Activated naive CD4-positive, alpha-beta T cell treated with anti-CD3 and anti-CD28 coated beads, Interleukin-2, amount 10 ng/mL, durations not matched to agents 7 days and 5 days (primary cell): ENCODE results near the gene FNDC3B.

ENCODE experiments used
- CTCF ChIA-PET: fragments of 350-600 bp; sonication (Branson Sonifier 250); formaldehyde crosslinking; loops from one replicate; lab custom pipeline; 2021; ENCODE audit warnings: antibody characterized with exemption; lab: Charles Lee
- DNase-seq: peaks from one replicate; pipeline ENCODE4 v3.0.0-alpha.2; 2020
- H3K27ac Mint-ChIP-seq: one replicate; pipeline ENCODE4 v1.8.0; 2021; ENCODE audit warnings: mild to moderate bottlenecking, moderate library complexity, mixed read lengths
- H3K27me3 Mint-ChIP-seq: one replicate; pipeline ENCODE4 v1.8.0; 2021; ENCODE audit warnings: mild to moderate bottlenecking, mixed read lengths
- H3K36me3 Mint-ChIP-seq: one replicate; pipeline ENCODE4 v1.8.0; 2021; ENCODE audit warnings: mixed read lengths
- H3K4me1 Mint-ChIP-seq: one replicate; pipeline ENCODE4 v1.8.0; 2021; ENCODE audit warnings: mixed read lengths
- H3K4me3 Mint-ChIP-seq: one replicate; pipeline ENCODE4 v1.8.0; 2021; ENCODE audit warnings: mild to moderate bottlenecking, moderate library complexity, mixed read lengths
- H3K9me3 Mint-ChIP-seq: one replicate; pipeline ENCODE4 v1.8.0; 2021; ENCODE audit warnings: mixed read lengths

FNDC3B gene

GRCh38 chr3:172341482-172342059 lies 302.2 kb downstream of the FNDC3B start:
- DNase-seq: peak; percentile 23
- H3K36me3 Mint-ChIP-seq: no peaks in the 10 kb centered on the region
- H3K27me3 Mint-ChIP-seq: no peaks in the 10 kb centered on the region
- no peaks in the 10 kb centered on the region for H3K9me3 Mint-ChIP-seq
- no peak overlapping the region for H3K27ac Mint-ChIP-seq
- CTCF ChIA-PET: interaction anchor here (0.6 to 6.7 kb wide), 31 partner anchors 9 to 1327 kb away, joined by 3 to 56 read pairs (median 3); no protein-coding TSS in a partner anchor
- H3K4me1 Mint-ChIP-seq: no peaks in the 10 kb centered on the region
- H3K4me3 Mint-ChIP-seq: no peak overlapping the region

GRCh38 chr3:172342097-172342659 lies 302.8 kb downstream of the FNDC3B start:
- H3K36me3 Mint-ChIP-seq: no peaks in the 10 kb centered on the region
- H3K9me3 Mint-ChIP-seq: no peaks in the 10 kb centered on the region
- DNase-seq: no peak
- no peaks in the 10 kb centered on the region for H3K4me1 Mint-ChIP-seq
- no peak overlapping the region for H3K4me3 Mint-ChIP-seq
- CTCF ChIA-PET: interaction anchor here (0.6 to 6.7 kb wide), 28 partner anchors 8 to 1328 kb away, joined by 3 to 56 read pairs (median 3); no protein-coding TSS in a partner anchor
- H3K27me3 Mint-ChIP-seq: no peaks in the 10 kb centered on the region
- no peak overlapping the region for H3K27ac Mint-ChIP-seq

- no peaks in the 10 kb centered on the region for H3K4me1 Mint-ChIP-seq
- H3K36me3 Mint-ChIP-seq: no peaks in the 10 kb centered on the region
- DNase-seq: no peak
- no peak overlapping the region for H3K4me3 Mint-ChIP-seq
- H3K27ac Mint-ChIP-seq: no peak overlapping the region
- no peaks in the 10 kb centered on the region for H3K9me3 Mint-ChIP-seq
- no peaks in the 10 kb centered on the region for H3K27me3 Mint-ChIP-seq
- CTCF ChIA-PET: interaction anchor here (0.7 to 6.7 kb wide), 7 partner anchors 14 to 654 kb away, joined by 3 to 56 read pairs (median 3); no protein-coding TSS in a partner anchor
These were observed 303.7 kb downstream of the FNDC3B start for GRCh38 chr3:172343117-172343516.

GRCh38 chr3:172343979-172344378 lies 304.6 kb downstream of the FNDC3B start:
- Mint-ChIP-seq H3K27ac (no peak overlapping the region), H3K27me3 (no peaks in the 10 kb centered on the region), H3K4me3 (no peak overlapping the region), H3K4me1 (no peaks in the 10 kb centered on the region), H3K9me3 (no peaks in the 10 kb centered on the region), H3K36me3 (no peaks in the 10 kb centered on the region)
- DNase-seq: no peak
- CTCF ChIA-PET: interaction anchor here (0.6 kb wide), 1 partner anchor 12 kb away, joined by 3 read pairs; no protein-coding TSS in a partner anchor

GRCh38 chr3:172346161-172346560 lies 306.8 kb downstream of the FNDC3B start:
- Mint-ChIP-seq H3K4me3 (no peak overlapping the region), H3K9me3 (no peaks in the 10 kb centered on the region), H3K4me1 (peaks cover 3% of the 10 kb centered on the region), H3K36me3 (no peaks in the 10 kb centered on the region), H3K27ac (no peak overlapping the region), H3K27me3 (no peaks in the 10 kb centered on the region)
- no peak for DNase-seq
- CTCF ChIA-PET: interaction anchor here (0.6 kb wide), 1 partner anchor 11 kb away, joined by 4 read pairs; no protein-coding TSS in a partner anchor

GRCh38 chr3:172347895-172348679 lies 308.7 kb downstream of the FNDC3B start:
- CTCF ChIA-PET: no interaction called here
- no peak overlapping the region for H3K4me3 Mint-ChIP-seq

GRCh38 chr3:172351895-172352466 lies 312.6 kb downstream of the FNDC3B start:
- Mint-ChIP-seq H3K27ac (no peak overlapping the region), H3K9me3 (no peaks in the 10 kb centered on the region), H3K27me3 (no peaks in the 10 kb centered on the region), H3K36me3 (no peaks in the 10 kb centered on the region), H3K4me3 (no peak overlapping the region), H3K4me1 (peaks cover 5% of the 10 kb centered on the region)
- DNase-seq: no peak
- CTCF ChIA-PET: interaction anchor here (1.0 to 2.4 kb wide), 2 partner anchors 11 to 13 kb away, joined by 3 to 16 read pairs; no protein-coding TSS in a partner anchor

More at GRCh38 chr3:172347895-172348679, 308.7 kb downstream of the FNDC3B start:
- Mint-ChIP-seq H3K27ac (no peak overlapping the region), H3K4me1 (peaks cover 5% of the 10 kb centered on the region), H3K27me3 (no peaks in the 10 kb centered on the region), H3K36me3 (no peaks in the 10 kb centered on the region), H3K9me3 (no peaks in the 10 kb centered on the region)
- DNase-seq: no peak

- no peak for DNase-seq
- CTCF ChIA-PET: no interaction called here
- Mint-ChIP-seq H3K27ac (no peak overlapping the region), H3K27me3 (no peaks in the 10 kb centered on the region), H3K36me3 (no peaks in the 10 kb centered on the region), H3K4me1 (peaks cover 5% of the 10 kb centered on the region), H3K9me3 (no peaks in the 10 kb centered on the region), H3K4me3 (no peak overlapping the region)
These were observed 313.4 kb downstream of the FNDC3B start for GRCh38 chr3:172352786-172353185.

GRCh38 chr3:172354931-172355499 lies 315.6 kb downstream of the FNDC3B start:
- CTCF ChIA-PET: interaction anchor here (2.2 kb wide), 1 partner anchor 23 kb away, joined by 5 read pairs; no protein-coding TSS in a partner anchor
- Mint-ChIP-seq H3K4me3 (no peak overlapping the region), H3K27me3 (no peaks in the 10 kb centered on the region), H3K27ac (no peak overlapping the region), H3K36me3 (no peaks in the 10 kb centered on the region), H3K4me1 (peaks cover 5% of the 10 kb centered on the region), H3K9me3 (no peaks in the 10 kb centered on the region)
- no peak for DNase-seq

GRCh38 chr3:172355836-172356235 lies 316.5 kb downstream of the FNDC3B start:
- no peak for DNase-seq
- H3K9me3 Mint-ChIP-seq: no peaks in the 10 kb centered on the region
- CTCF ChIA-PET: no interaction called here
- no peak overlapping the region for H3K4me3 Mint-ChIP-seq
- H3K27ac Mint-ChIP-seq: no peak overlapping the region
- peaks cover 4% of the 10 kb centered on the region for H3K4me1 Mint-ChIP-seq
- H3K36me3 Mint-ChIP-seq: no peaks in the 10 kb centered on the region
- H3K27me3 Mint-ChIP-seq: no peaks in the 10 kb centered on the region

- Mint-ChIP-seq H3K4me3 (no peak overlapping the region), H3K36me3 (no peaks in the 10 kb centered on the region), H3K27ac (no peak overlapping the region), H3K4me1 (no peaks in the 10 kb centered on the region), H3K27me3 (no peaks in the 10 kb centered on the region), H3K9me3 (no peaks in the 10 kb centered on the region)
- CTCF ChIA-PET: interaction anchor here (1.2 kb wide), 2 partner anchors 24 to 310 kb away, joined by 3 to 6 read pairs; no protein-coding TSS in a partner anchor
- DNase-seq: no peak
These were observed 317.0 kb downstream of the FNDC3B start for GRCh38 chr3:172356427-172356826.

- no peaks in the 10 kb centered on the region for H3K4me1 Mint-ChIP-seq
- H3K4me3 Mint-ChIP-seq: no peak overlapping the region
- H3K27me3 Mint-ChIP-seq: no peaks in the 10 kb centered on the region
- CTCF ChIA-PET: interaction anchor here (1.1 to 1.5 kb wide), 2 partner anchors 16 to 26 kb away, joined by 3 read pairs; no protein-coding TSS in a partner anchor
- no peak for DNase-seq
- H3K27ac Mint-ChIP-seq: no peak overlapping the region
- H3K9me3 Mint-ChIP-seq: no peaks in the 10 kb centered on the region
- no peaks in the 10 kb centered on the region for H3K36me3 Mint-ChIP-seq
These were observed 318.7 kb downstream of the FNDC3B start for GRCh38 chr3:172357850-172358754.

GRCh38 chr3:172359231-172359630 lies 319.9 kb downstream of the FNDC3B start:
- DNase-seq: no peak
- no peak overlapping the region for H3K27ac Mint-ChIP-seq
- no peaks in the 10 kb centered on the region for H3K9me3 Mint-ChIP-seq
- H3K36me3 Mint-ChIP-seq: no peaks in the 10 kb centered on the region
- CTCF ChIA-PET: no interaction called here
- H3K27me3 Mint-ChIP-seq: no peaks in the 10 kb centered on the region
- H3K4me3 Mint-ChIP-seq: no peak overlapping the region
- H3K4me1 Mint-ChIP-seq: no peaks in the 10 kb centered on the region
